Endothelial cell of umbilical vein (primary cell): Measurements from ENCODE around the gene INSC. TPM values are rescaled to one million over a fixed set of nuclear protein-coding genes. Genes with fewer than 3 reads are reported as not detected.

Experiments used
- BruUV-seq: library from RNA; stranded (reverse); fragments of 400-500 nt; replicated peaks from 2 replicates; lab custom pipeline; 2021; lab: Mats Ljungman, UMichigan
- CTCF ChIA-PET: fragments of 300-600, 350-600 bp; sonication (Branson Sonifier 250); formaldehyde crosslinking; loops from one replicate; lab custom pipeline; 2021; ENCODE audit warnings: antibody characterized with exemption, inconsistent platforms; lab: Charles Lee
- POLR2A ChIA-PET: fragments of 300-600, 350-600 bp; sonication (Branson Sonifier 250); formaldehyde crosslinking; loops from one replicate; lab custom pipeline; 2021; ENCODE audit warnings: antibody characterized with exemption, inconsistent platforms; lab: Charles Lee
- DNase-seq: peaks from one replicate; pipeline ENCODE4 v3.0.0-alpha.2; 2011; ENCODE audit warnings: low read depth, low spot score
- FAIRE-seq: peaks from 2 replicates; lab custom pipeline; 2011; peaks lifted over from hg19 to GRCh38; lab: Jason Lieb, UNC
- H2AFZ ChIP-seq: 2 replicates; pipeline ENCODE4 v1.6.0; 2012; ENCODE audit warnings: low read depth, low read length, control low read depth, inconsistent platforms
- H3K27ac ChIP-seq: 2 replicates; pipeline ENCODE4 v1.5.1; 2011; ENCODE audit warnings: low read depth, mild to moderate bottlenecking, control low read depth, low read length, moderate library complexity; ENCODE audit not compliant: insufficient read depth
- H3K27me3 ChIP-seq, 2 experiments: 2 replicates each; pipeline versions ENCODE4 v1.6.0 to v1.6.1; 2011; ENCODE audit warnings: low read length in 2 of 2, mixed read lengths in 1 of 2; ENCODE audit not compliant: control insufficient read depth in 2 of 2, insufficient read depth in 2 of 2
- H3K36me3 ChIP-seq, 2 experiments: 2 replicates in 1 of 2; 3 replicates in 1 of 2; pipeline ENCODE4 v1.5.1; 2011; ENCODE audit warnings: low read length in 2 of 2, mild to moderate bottlenecking in 1 of 2, moderate library complexity in 1 of 2; ENCODE audit not compliant: control insufficient read depth in 2 of 2, insufficient read depth in 2 of 2; ENCODE audit errors: extremely low read depth in 1 of 2
- H3K4me1 ChIP-seq: 3 replicates; pipeline ENCODE4 v1.5.1; 2011; ENCODE audit warnings: mild to moderate bottlenecking, low read length; ENCODE audit not compliant: control insufficient read depth, insufficient read depth; ENCODE audit errors: extremely low read depth
- H3K4me2 ChIP-seq: 2 replicates; pipeline ENCODE4 v1.6.1; 2011; ENCODE audit warnings: low read length, control low read depth, mixed read lengths; ENCODE audit not compliant: insufficient read depth
- H3K4me3 ChIP-seq, 3 experiments: fragments of 200-600 bp in 1 of 3; sonication (generic), shearing (Covaris generic) in 1 of 3; replicated peaks in 1 of 3; 2 replicates each; pipeline ENCODE4 v1.5.1; 2011 to 2016; ENCODE audit warnings: control low read depth in 3 of 3, low read length in 3 of 3, mild to moderate bottlenecking in 2 of 3, inconsistent platforms in 1 of 3, low read depth in 1 of 3, moderate library complexity in 1 of 3; ENCODE audit not compliant: insufficient read depth in 1 of 3
- H3K79me2 ChIP-seq: 2 replicates; pipeline ENCODE4 v1.6.0; 2012; ENCODE audit warnings: low read length, inconsistent platforms; ENCODE audit not compliant: control insufficient read depth, insufficient read depth
- H3K9ac ChIP-seq: replicated peaks from 2 replicates; pipeline ENCODE3; 2011; ENCODE audit warnings: low read length, control low read depth; ENCODE audit not compliant: insufficient read depth; ENCODE audit errors: extremely low read depth
- H3K9me1 ChIP-seq: replicated peaks from 3 replicates; pipeline ENCODE4 v1.6.0; 2011; ENCODE audit warnings: mild to moderate bottlenecking, low read length; ENCODE audit not compliant: control insufficient read depth, insufficient read depth; ENCODE audit errors: extremely low read depth
- H3K9me3 ChIP-seq: replicated peaks from 2 replicates; pipeline ENCODE4 v1.5.1; 2012; ENCODE audit warnings: low read length, inconsistent platforms; ENCODE audit not compliant: control insufficient read depth, insufficient read depth
- H4K20me1 ChIP-seq: replicated peaks from 2 replicates; pipeline ENCODE3; 2011; ENCODE audit warnings: mild to moderate bottlenecking, low read length; ENCODE audit not compliant: control insufficient read depth, insufficient read depth; ENCODE audit errors: extremely low read depth
- EZH2 ChIP-seq: IDR thresholded peaks from 2 replicates; pipeline ENCODE4 v1.6.1; 2012; ENCODE audit warnings: borderline replicate concordance, low read depth, mild to moderate bottlenecking, moderate library complexity, low read length, inconsistent platforms; ENCODE audit not compliant: severe bottlenecking
- FOS ChIP-seq: IDR thresholded peaks from 2 replicates; pipeline ENCODE4 v1.6.1; 2011; ENCODE audit warnings: mild to moderate bottlenecking, low read length, moderate library complexity, borderline replicate concordance; ENCODE audit not compliant: insufficient read depth
- GATA2 ChIP-seq: IDR thresholded peaks from 2 replicates; pipeline ENCODE4 v1.7.0; 2011; ENCODE audit warnings: low read depth, mild to moderate bottlenecking, moderate library complexity, mixed read lengths, low read length; ENCODE audit not compliant: insufficient read length, insufficient read depth
- JUN ChIP-seq: IDR thresholded peaks from 2 replicates; pipeline ENCODE4 v1.6.1; 2011; ENCODE audit warnings: borderline replicate concordance, low read depth; ENCODE audit not compliant: insufficient read length, insufficient read depth
- MYC ChIP-seq: IDR thresholded peaks from one replicate; pipeline ENCODE4 v1.6.1; 2011; ENCODE audit warnings: mild to moderate bottlenecking, low read depth, low read length
- POLR2A ChIP-seq: IDR thresholded peaks from 2 replicates; pipeline ENCODE4 v1.6.1; 2012; ENCODE audit warnings: low read depth, mild to moderate bottlenecking, control low read depth, low read length
- POLR2AphosphoS5 ChIP-seq: IDR thresholded peaks from 2 replicates; pipeline ENCODE4 v1.6.1; 2012; ENCODE audit warnings: low read depth, mild to moderate bottlenecking, control low read depth, low read length, moderate library complexity; ENCODE audit not compliant: insufficient read depth
- dilution Hi-C: fragments of 300-500 bp; cut with MboI; formaldehyde crosslinking; loops from one replicate; pipeline ENCODE4 v1.15.0; 2019; ENCODE audit warnings: low sequenced_read_pairs; ENCODE audit not compliant: extremely low pct_ligation_motif_present
- intact Hi-C: fragments of 100-400 bp; cut with micrococcal nuclease; formaldehyde crosslinking; loops from one replicate; pipeline ENCODE4 v1.10.0; 2022
- polyA plus RNA-seq, 4 experiments: library from polyadenylated mRNA; depleted of rRNA in 3 of 4; stranded (reverse) in 3 of 4; unstranded in 1 of 4; fragments of >200 nt; gene quantifications; 2 replicates each; pipeline versions ENCODE4 v1.2.1 to v1.2.3, GENCODE V29; 2011 to 2012; ENCODE audit warnings: missing spikeins in 1 of 4
- total RNA-seq: library from RNA; stranded (reverse); gene quantifications from 2 replicates; pipeline ENCODE4 v1.2.3, GENCODE V29; 2021
- TF ChIP-seq, protein P1 (sequence below), 2 donors: IDR thresholded peaks; 1 replicate in 1 of 2; 2 replicates in 1 of 2; pipeline ENCODE4 v1.5.1; 2011; ENCODE audit warnings: low read length in 2 of 2, mild to moderate bottlenecking in 2 of 2, moderate library complexity in 2 of 2, control low read depth in 1 of 2, inconsistent platforms in 1 of 2, low read depth in 1 of 2; ENCODE audit not compliant: insufficient read depth in 1 of 2; ENCODE audit errors: extremely low read depth in 1 of 2
- TF ChIP-seq, protein P2 (sequence below): IDR thresholded peaks from 2 replicates; pipeline ENCODE4 v1.6.1; 2011; ENCODE audit not compliant: insufficient read depth, insufficient read length

Gene INSC
- total and polyA plus RNA-seq, 2 donors (not counting 3 experiments of a cell fraction or from before 2014, with no cell fraction given): not detected

DNA sequence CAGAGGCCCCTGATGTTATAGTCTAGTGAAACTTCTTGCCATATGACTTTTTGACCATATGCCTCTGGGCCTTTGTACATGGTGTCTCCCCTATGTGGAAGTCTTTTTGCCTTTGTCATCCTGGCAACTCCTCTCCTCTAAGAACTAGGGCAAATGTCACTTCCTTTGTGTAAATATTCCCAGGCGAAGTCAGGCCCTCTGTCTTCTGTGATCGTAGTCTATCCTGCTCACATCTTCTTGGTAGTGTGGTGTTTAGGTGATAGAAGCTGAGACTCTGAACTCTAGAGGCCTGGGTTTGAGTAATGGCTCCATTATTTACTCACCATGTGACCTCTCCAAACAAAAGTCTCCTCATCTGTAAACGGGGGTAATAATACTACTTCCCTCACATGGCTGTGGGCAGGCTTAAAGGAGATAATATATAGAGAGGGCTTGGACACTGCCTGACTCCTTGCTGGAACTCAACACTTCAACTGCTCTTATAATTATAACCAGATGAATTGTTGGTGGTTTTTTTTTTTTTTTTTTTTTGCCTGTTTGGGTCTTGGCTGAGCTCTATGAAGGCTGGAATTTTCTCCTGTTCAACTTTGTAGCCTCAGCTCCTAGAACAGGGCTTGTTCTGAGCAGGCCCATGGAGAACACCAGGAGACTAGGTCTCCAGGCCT, 43.8 kb downstream of the INSC start:
- Histone ChIP-seq H4K20me1 (no peaks in the 10 kb centered on the region), H3K79me2 (no peaks in the 10 kb centered on the region), H3K27ac (no peak overlapping the region), H3K4me1 (no peaks in the 10 kb centered on the region), H3K9ac (no peak overlapping the region), H3K4me3 (no peak overlapping the region), H3K27me3 (no peaks in the 10 kb centered on the region), H3K4me2 (no peak overlapping the region), H3K9me3 (no peaks in the 10 kb centered on the region), H3K36me3 (no peaks in the 10 kb centered on the region), H3K9me1 (no peaks in the 10 kb centered on the region), H2AFZ (no peak overlapping the region)
- no peak for DNase-seq
- dilution Hi-C loops: no loop called here
- intact Hi-C loops: loop anchor here (1.0 kb wide), 1 partner anchor 57 kb away; no protein-coding TSS in a partner anchor
- BruUV-seq: no TSS peak
- TF ChIP-seq, protein P1, sequence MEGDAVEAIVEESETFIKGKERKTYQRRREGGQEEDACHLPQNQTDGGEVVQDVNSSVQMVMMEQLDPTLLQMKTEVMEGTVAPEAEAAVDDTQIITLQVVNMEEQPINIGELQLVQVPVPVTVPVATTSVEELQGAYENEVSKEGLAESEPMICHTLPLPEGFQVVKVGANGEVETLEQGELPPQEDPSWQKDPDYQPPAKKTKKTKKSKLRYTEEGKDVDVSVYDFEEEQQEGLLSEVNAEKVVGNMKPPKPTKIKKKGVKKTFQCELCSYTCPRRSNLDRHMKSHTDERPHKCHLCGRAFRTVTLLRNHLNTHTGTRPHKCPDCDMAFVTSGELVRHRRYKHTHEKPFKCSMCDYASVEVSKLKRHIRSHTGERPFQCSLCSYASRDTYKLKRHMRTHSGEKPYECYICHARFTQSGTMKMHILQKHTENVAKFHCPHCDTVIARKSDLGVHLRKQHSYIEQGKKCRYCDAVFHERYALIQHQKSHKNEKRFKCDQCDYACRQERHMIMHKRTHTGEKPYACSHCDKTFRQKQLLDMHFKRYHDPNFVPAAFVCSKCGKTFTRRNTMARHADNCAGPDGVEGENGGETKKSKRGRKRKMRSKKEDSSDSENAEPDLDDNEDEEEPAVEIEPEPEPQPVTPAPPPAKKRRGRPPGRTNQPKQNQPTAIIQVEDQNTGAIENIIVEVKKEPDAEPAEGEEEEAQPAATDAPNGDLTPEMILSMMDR (IDR thresholded peaks at IDR 0.05; ENCODE audit: extremely low read depth in 1 of 2, insufficient read depth in 1 of 2, low read depth in 1 of 2, low read length in 2 of 2): no peak
- TF ChIP-seq, protein P2, sequence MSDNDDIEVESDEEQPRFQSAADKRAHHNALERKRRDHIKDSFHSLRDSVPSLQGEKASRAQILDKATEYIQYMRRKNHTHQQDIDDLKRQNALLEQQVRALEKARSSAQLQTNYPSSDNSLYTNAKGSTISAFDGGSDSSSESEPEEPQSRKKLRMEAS: no peak
- no peak for TF ChIP-seq MYC
- TF ChIP-seq EZH2: no peak
- no peak for TF ChIP-seq FOS
- TF ChIP-seq GATA2: no peak
- TF ChIP-seq POLR2AphosphoS5: no peak
- no peak for TF ChIP-seq JUN
- TF ChIP-seq POLR2A: no peak
- ChIA-PET POLR2A (no interaction called here), CTCF (interaction anchor here (1.0 to 2.6 kb wide), 4 partner anchors 11 to 59 kb away, joined by 3 to 16 read pairs (median 6); no protein-coding TSS in a partner anchor)
- FAIRE-seq: no peak
